ENCODE data around the gene RBMS3.

GRCh38 chr3:29557825-29558224 is 277.0 kb downstream of the RBMS3 start:
- TF ChIP-seq CTCF (IDR thresholded peaks at IDR 0.05) (no peak), POLR2A (IDR thresholded peaks at IDR 0.05) (no peak)
